ENCODE data around the gene WNT2.

DNA sequence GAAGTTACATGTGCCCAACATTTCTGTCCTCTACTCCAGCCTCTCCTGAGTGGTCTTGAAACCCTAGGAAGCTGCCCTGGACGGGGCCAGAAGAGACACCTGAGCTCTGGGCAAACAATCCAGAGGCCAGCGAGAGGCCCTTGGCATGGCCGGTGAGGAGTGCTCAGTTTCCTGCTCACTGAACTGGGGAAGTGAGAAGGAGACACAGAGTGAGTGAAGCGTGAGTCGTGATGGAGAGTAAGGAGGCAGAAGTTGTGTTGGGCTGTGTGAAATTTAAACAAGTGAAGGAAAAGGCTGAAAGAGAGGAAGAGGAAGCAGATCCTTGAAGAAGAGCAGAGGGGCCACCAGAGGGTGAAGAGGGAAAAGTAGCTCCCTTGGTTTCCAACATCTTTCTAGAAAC is 73.2 kb downstream of the WNT2 start:
- TF ChIP-seq POLR2A (IDR thresholded peaks at IDR 0.05; ENCODE audit: low read length) (no peak), GATA1 (IDR thresholded peaks at IDR 0.05; ENCODE audit: low read depth, low read length) (no peak)
